ENCODE data around the gene SCP2. TPM values are rescaled to one million over a fixed set of nuclear protein-coding genes. Genes with fewer than 3 reads are reported as not detected.

The SCP2 gene
- total RNA-seq, 3 donors from 2014 or later, result 228 to 272 (median 267) TPM

DNA sequence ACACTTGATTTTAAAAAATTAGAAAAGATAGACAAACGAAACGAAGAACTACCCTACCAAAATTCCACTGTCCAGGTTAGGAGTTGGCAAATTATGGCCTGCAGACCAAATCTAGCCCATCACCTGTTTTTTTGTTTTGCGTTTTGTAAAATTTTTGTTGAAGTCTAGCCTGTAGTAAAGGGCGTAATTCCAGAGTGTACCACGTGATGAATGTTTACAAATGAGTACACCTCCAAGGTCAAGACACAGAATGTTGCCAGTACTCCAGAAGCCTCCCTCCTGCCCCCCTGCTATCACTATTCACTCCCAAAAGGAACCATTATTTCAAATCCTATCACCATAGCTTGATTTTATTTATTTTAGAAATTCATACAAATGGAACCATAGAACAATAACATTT, 117.8 kb downstream of the SCP2 start:
- Histone ChIP-seq H3K4me1 (ENCODE audit: low read depth) (no peaks in the 10 kb centered on the region), H3K36me3 (ENCODE audit: low read depth) (no peaks in the 10 kb centered on the region), H3K4me3 (no peak overlapping the region), H3K9me3 (no peaks in the 10 kb centered on the region)
- DNase-seq (no peak), ATAC-seq (no peak)
- intact Hi-C loops (cut with DNase I, micrococcal nuclease), result no loop called here
- TF ChIP-seq, protein P1, sequence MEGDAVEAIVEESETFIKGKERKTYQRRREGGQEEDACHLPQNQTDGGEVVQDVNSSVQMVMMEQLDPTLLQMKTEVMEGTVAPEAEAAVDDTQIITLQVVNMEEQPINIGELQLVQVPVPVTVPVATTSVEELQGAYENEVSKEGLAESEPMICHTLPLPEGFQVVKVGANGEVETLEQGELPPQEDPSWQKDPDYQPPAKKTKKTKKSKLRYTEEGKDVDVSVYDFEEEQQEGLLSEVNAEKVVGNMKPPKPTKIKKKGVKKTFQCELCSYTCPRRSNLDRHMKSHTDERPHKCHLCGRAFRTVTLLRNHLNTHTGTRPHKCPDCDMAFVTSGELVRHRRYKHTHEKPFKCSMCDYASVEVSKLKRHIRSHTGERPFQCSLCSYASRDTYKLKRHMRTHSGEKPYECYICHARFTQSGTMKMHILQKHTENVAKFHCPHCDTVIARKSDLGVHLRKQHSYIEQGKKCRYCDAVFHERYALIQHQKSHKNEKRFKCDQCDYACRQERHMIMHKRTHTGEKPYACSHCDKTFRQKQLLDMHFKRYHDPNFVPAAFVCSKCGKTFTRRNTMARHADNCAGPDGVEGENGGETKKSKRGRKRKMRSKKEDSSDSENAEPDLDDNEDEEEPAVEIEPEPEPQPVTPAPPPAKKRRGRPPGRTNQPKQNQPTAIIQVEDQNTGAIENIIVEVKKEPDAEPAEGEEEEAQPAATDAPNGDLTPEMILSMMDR (IDR thresholded peaks at IDR 0.05), result no peak

DNA sequence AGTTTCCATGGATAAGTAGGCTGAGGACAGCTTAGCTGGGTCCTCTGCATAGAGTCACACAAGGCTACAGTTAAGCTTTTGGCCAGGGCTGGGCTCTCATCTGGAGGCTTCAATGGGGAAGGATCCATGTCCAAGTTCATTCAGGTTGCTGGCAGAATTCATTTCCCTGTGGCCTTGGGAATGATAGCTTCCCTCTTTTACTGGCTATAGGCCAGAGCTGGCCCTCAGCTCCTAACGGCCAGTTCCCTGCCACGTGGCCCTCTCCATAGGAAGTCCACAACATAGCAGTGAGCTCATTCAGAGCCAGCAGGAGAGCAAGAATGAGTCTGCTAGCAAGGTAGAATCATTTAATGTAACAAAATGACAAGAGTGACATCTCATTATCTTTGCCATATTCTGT, 119.9 kb downstream of the SCP2 start:
- intact Hi-C loops (cut with DNase I, micrococcal nuclease), result no loop called here
- ATAC-seq, result peak; percentile 51
- no peak for DNase-seq
- Histone ChIP-seq H3K36me3 (ENCODE audit: low read depth) (no peaks in the 10 kb centered on the region), H3K4me3 (no peak overlapping the region), H3K9me3 (no peaks in the 10 kb centered on the region), H3K4me1 (ENCODE audit: low read depth) (no peaks in the 10 kb centered on the region)
- TF ChIP-seq, protein P1 (IDR thresholded peaks at IDR 0.05), result no peak

DNA sequence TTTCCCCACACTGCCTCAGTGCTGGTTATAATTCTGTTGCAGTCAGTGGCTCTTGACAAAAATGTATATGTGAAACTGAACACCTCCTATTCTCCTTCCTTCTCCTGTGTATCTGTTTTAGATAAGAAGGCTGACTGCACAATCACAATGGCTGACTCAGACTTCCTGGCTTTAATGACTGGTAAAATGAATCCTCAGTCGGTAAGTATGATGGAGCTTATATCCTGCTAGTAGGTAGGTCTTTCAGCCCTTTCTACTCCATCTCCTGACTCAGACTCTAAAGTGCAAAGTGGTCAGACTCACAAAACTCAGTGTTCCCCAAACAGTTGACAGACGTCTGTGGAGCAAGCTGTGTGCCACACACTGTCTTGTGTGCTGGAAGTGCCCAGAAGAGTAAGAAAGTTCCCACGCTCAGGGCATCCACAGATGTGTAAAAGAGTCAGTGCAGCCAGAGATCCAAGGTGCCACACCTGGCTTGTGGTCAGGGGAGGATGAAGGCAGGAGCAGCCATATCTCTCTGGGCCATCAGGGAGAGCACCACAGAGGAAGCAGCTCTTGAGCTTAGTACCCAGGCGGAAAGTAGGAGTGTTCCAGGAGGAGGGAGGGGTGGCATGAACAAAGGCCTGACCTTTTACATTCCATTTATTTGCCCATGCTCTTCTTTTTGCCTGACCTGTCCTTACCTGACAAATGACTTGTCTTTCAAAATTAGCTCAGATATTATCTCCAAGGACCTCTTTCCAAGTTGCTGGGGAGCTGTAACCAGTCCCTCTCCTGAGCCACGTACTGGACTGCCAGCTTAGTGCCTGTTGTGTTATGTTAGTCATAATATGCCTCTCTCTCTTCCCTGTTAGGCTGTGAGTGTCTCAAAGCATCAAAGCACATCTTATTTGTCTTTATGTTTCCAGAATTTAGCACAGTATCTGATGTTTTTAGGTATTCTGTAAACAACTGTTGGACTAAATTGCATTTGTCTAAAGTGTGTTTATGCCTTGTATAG, 121.0 kb downstream of the SCP2 start:
- intact Hi-C loops (cut with DNase I, micrococcal nuclease), result no loop called here
- H3K36me3 ChIP-seq (ENCODE audit: low read depth), result no peaks in the 10 kb centered on the region
- no peaks in the 10 kb centered on the region for H3K9me3 ChIP-seq
- H3K4me1 ChIP-seq (ENCODE audit: low read depth), result no peaks in the 10 kb centered on the region
- TF ChIP-seq, protein P1 (IDR thresholded peaks at IDR 0.05), result no peak
- peak; percentile 25 for ATAC-seq
- DNase-seq, result no peak
- no peak overlapping the region for H3K4me3 ChIP-seq

DNA sequence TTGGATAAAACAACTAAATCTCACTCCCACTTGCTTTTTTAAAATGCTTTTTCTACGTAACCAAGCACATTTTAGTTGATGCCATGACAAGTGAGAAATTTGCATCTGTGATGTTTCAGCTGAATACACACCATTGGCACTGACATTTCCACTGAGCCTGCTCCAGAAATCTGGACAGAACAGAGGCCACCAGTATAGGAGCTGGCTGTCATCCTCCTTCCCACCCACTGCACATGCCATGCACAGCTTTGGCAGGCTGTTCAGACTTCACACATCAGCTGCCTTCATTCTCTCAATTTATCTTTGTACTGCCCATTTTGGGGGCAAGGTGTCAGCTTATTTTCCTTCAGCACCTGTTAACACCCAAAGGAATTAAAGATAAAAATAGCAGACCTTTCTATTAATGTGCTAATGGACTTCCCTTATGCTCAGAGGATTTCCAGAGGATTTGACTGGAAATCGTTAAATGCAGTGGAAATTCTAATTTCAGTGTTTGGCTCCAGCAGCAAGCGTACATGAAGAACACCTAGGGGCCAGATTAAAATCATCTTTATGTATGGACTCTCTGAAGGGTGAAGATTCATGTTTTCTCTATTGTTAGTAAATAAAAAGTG, 122.0 kb downstream of the SCP2 start:
- intact Hi-C loops (cut with DNase I, micrococcal nuclease), result no loop called here
- TF ChIP-seq, protein P1 (IDR thresholded peaks at IDR 0.05), result no peak
- H3K9me3 ChIP-seq, result no peaks in the 10 kb centered on the region
- H3K36me3 ChIP-seq (ENCODE audit: low read depth), result no peaks in the 10 kb centered on the region
- no peak for DNase-seq
- no peak overlapping the region for H3K4me3 ChIP-seq
- no peaks in the 10 kb centered on the region for H3K4me1 ChIP-seq (ENCODE audit: low read depth)
- no peak for ATAC-seq

DNA sequence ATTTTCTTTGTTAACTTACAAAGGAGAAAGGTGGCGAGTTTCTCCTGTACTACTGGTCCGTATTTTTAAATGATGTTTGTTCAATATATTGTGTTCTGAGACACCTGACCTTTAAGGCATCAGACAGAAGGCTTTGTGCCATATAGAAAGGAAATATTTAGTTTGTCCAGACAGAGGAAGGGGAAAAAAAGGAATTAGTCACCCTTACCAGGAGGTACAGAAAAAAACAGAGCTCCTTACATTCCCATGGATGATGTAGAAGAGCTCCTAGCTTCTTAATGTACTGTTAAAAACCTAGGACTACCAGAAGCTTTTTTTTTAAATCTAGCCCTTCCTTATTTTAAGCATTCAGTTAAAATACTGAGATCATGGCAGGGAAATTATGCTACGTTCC, 122.5 kb downstream of the SCP2 start:
- no peak overlapping the region for H3K4me3 ChIP-seq
- H3K36me3 ChIP-seq (ENCODE audit: low read depth), result no peaks in the 10 kb centered on the region
- intact Hi-C loops (cut with DNase I, micrococcal nuclease), result no loop called here

More for the DNA sequence above, 122.5 kb downstream of the SCP2 start:
- DNase-seq (no peak), ATAC-seq (no peak)
- Histone ChIP-seq H3K4me1 (ENCODE audit: low read depth) (no peaks in the 10 kb centered on the region), H3K9me3 (no peaks in the 10 kb centered on the region)
- TF ChIP-seq, protein P1 (IDR thresholded peaks at IDR 0.05), result no peak
